ENCODE results near the gene STXBP6.

Gene STXBP6

DNA sequence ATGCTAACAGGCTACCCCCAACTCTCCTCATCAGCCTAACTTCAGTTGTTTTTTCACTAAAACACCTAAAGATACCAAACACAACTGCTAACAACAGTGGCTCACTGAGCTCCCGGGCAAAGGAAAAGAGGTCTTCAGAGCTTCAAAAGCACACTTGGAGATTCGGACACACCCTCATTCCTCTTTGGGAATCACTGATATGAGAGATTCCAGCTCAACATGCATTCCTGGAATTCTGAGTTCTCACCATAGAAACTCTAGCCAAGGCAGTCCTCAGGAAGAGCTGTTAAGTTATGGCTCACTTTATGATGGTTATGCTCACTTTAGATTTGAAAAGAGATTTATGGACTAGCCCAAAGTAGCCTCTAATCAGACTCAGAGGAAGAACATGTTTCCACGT is 40.1 kb downstream of the STXBP6 start:
- H3K9me3 ChIP-seq (ENCODE audit: control insufficient read depth in 1 of 2, low read length in 2 of 2), result no peaks in the 10 kb centered on the region
- H3K27ac ChIP-seq (ENCODE audit: low read length), result no peak overlapping the region
- no peak overlapping the region for H3K4me3 ChIP-seq (ENCODE audit: low read depth in 1 of 2, low read length in 2 of 2)
- H3K36me3 ChIP-seq (ENCODE audit: control insufficient read depth in 1 of 2, insufficient read depth in 2 of 2, low read length in 2 of 2), result no peaks in the 10 kb centered on the region
- no peaks in the 10 kb centered on the region for H3K27me3 ChIP-seq (ENCODE audit: low read depth, low read length)
- peaks cover 0 to 5% of the 10 kb centered on the region in 2 donors for H3K4me1 ChIP-seq (ENCODE audit: control insufficient read depth in 1 of 2, insufficient read depth in 2 of 2, low read length in 2 of 2)

- no peaks in the 10 kb centered on the region for H3K27me3 ChIP-seq (ENCODE audit: low read depth, low read length)
- no peak overlapping the region for H3K4me3 ChIP-seq (ENCODE audit: low read depth in 1 of 2, low read length in 2 of 2)
- no peaks in the 10 kb centered on the region for H3K9me3 ChIP-seq (ENCODE audit: control insufficient read depth in 1 of 2, low read length in 2 of 2)
- H3K27ac ChIP-seq (ENCODE audit: low read length), result no peak overlapping the region
- peaks cover 4 to 5% of the 10 kb centered on the region in 2 donors for H3K4me1 ChIP-seq (ENCODE audit: control insufficient read depth in 1 of 2, insufficient read depth in 2 of 2, low read length in 2 of 2)
- H3K36me3 ChIP-seq (ENCODE audit: control insufficient read depth in 1 of 2, insufficient read depth in 2 of 2, low read length in 2 of 2), result no peaks in the 10 kb centered on the region
Observed at GRCh38 chr14:25007832-25008231, 42.1 kb downstream of the STXBP6 start.

- Histone ChIP-seq H3K4me1 (ENCODE audit: control insufficient read depth in 1 of 2, insufficient read depth in 2 of 2, low read length in 2 of 2) (peaks cover 5% of the 10 kb centered on the region in 2 donors), H3K27ac (ENCODE audit: low read length) (no peak overlapping the region), H3K9me3 (ENCODE audit: control insufficient read depth in 1 of 2, low read length in 2 of 2) (no peaks in the 10 kb centered on the region), H3K4me3 (ENCODE audit: low read depth in 1 of 2, low read length in 2 of 2) (no peak overlapping the region), H3K36me3 (ENCODE audit: control insufficient read depth in 1 of 2, insufficient read depth in 2 of 2, low read length in 2 of 2) (no peaks in the 10 kb centered on the region), H3K27me3 (ENCODE audit: low read depth, low read length) (no peaks in the 10 kb centered on the region)
Observed at GRCh38 chr14:25006961-25007795, 42.8 kb downstream of the STXBP6 start.

- Histone ChIP-seq H3K27me3 (ENCODE audit: low read depth, low read length) (no peaks in the 10 kb centered on the region), H3K4me1 (ENCODE audit: control insufficient read depth in 1 of 2, insufficient read depth in 2 of 2, low read length in 2 of 2) (peaks cover 5% of the 10 kb centered on the region in 2 donors), H3K36me3 (ENCODE audit: control insufficient read depth in 1 of 2, insufficient read depth in 2 of 2, low read length in 2 of 2) (no peaks in the 10 kb centered on the region), H3K27ac (ENCODE audit: low read length) (no peak overlapping the region), H3K4me3 (ENCODE audit: low read depth in 1 of 2, low read length in 2 of 2) (no peak overlapping the region), H3K9me3 (ENCODE audit: control insufficient read depth in 1 of 2, low read length in 2 of 2) (no peaks in the 10 kb centered on the region)
Observed at GRCh38 chr14:25006031-25006430, 43.9 kb downstream of the STXBP6 start.

- Histone ChIP-seq H3K27me3 (ENCODE audit: low read depth, low read length) (no peaks in the 10 kb centered on the region), H3K36me3 (ENCODE audit: control insufficient read depth in 1 of 2, insufficient read depth in 2 of 2, low read length in 2 of 2) (no peaks in the 10 kb centered on the region), H3K4me3 (ENCODE audit: low read depth in 1 of 2, low read length in 2 of 2) (no peak overlapping the region), H3K27ac (ENCODE audit: low read length) (no peak overlapping the region), H3K4me1 (ENCODE audit: control insufficient read depth in 1 of 2, insufficient read depth in 2 of 2, low read length in 2 of 2) (peaks cover 0 to 5% of the 10 kb centered on the region in 2 donors), H3K9me3 (ENCODE audit: control insufficient read depth in 1 of 2, low read length in 2 of 2) (no peaks in the 10 kb centered on the region)
Observed at GRCh38 chr14:25004389-25004809, 45.5 kb downstream of the STXBP6 start.

DNA sequence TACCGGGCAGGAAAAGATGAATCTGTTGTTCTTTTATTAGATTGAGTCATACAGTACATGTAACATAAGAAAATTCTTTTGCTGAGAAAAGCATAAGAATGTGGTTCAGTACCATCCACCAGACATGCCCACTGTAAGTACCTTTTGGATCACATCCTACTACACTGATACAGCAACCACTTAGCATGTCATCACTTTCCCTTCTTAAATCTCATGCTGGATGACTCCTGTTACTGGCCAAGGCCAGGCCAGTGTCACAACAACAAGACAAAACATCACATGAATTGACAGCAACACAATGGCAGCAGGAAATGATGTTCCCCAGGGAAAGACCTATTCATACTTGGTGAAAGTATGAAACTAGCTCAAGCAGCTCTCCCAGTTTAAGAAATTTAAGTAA is 46.4 kb downstream of the STXBP6 start:
- Histone ChIP-seq H3K27ac (ENCODE audit: low read length) (no peak overlapping the region), H3K9me3 (ENCODE audit: control insufficient read depth in 1 of 2, low read length in 2 of 2) (no peaks in the 10 kb centered on the region), H3K36me3 (ENCODE audit: control insufficient read depth in 1 of 2, insufficient read depth in 2 of 2, low read length in 2 of 2) (no peaks in the 10 kb centered on the region), H3K4me1 (ENCODE audit: control insufficient read depth in 1 of 2, insufficient read depth in 2 of 2, low read length in 2 of 2) (peaks cover 0 to 5% of the 10 kb centered on the region in 2 donors), H3K4me3 (ENCODE audit: low read depth in 1 of 2, low read length in 2 of 2) (no peak overlapping the region), H3K27me3 (ENCODE audit: low read depth, low read length) (no peaks in the 10 kb centered on the region)

- H3K4me3 ChIP-seq (ENCODE audit: low read depth in 1 of 2, low read length in 2 of 2), result no peak overlapping the region
- H3K36me3 ChIP-seq (ENCODE audit: control insufficient read depth in 1 of 2, insufficient read depth in 2 of 2, low read length in 2 of 2), result no peaks in the 10 kb centered on the region
- H3K27me3 ChIP-seq (ENCODE audit: low read depth, low read length), result no peaks in the 10 kb centered on the region
- H3K9me3 ChIP-seq (ENCODE audit: control insufficient read depth in 1 of 2, low read length in 2 of 2), result no peaks in the 10 kb centered on the region
- H3K27ac ChIP-seq (ENCODE audit: low read length), result no peak overlapping the region
- H3K4me1 ChIP-seq (ENCODE audit: control insufficient read depth in 1 of 2, insufficient read depth in 2 of 2, low read length in 2 of 2), result peaks cover 0 to 5% of the 10 kb centered on the region in 2 donors
Observed at GRCh38 chr14:25001601-25002000, 48.3 kb downstream of the STXBP6 start.

DNA sequence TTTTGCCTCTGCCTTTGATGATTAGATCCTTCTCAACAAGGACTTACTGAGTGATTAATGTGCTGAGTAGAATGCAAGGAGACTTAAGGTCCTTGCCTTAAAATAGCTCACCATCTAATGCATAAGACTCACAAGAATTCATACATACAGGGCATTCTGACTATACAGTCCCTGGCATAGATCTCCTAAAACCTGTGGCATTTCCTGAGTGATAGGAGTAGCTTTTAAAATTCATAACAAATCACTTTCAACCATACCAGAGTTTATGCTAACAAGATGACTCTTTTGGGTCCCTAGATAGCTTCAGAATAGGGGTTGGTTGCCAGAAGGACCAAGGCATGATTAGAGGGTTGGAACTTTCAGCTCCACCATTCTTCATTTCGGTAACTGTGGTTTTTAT is 48.8 kb downstream of the STXBP6 start:
- H3K27me3 ChIP-seq (ENCODE audit: low read depth, low read length), result no peaks in the 10 kb centered on the region
- H3K4me1 ChIP-seq (ENCODE audit: control insufficient read depth in 1 of 2, insufficient read depth in 2 of 2, low read length in 2 of 2), result peaks cover 0 to 5% of the 10 kb centered on the region in 2 donors
- no peak overlapping the region for H3K27ac ChIP-seq (ENCODE audit: low read length)
- no peaks in the 10 kb centered on the region for H3K9me3 ChIP-seq (ENCODE audit: control insufficient read depth in 1 of 2, low read length in 2 of 2)
- H3K36me3 ChIP-seq (ENCODE audit: control insufficient read depth in 1 of 2, insufficient read depth in 2 of 2, low read length in 2 of 2), result no peaks in the 10 kb centered on the region
- no peak overlapping the region for H3K4me3 ChIP-seq (ENCODE audit: low read depth in 1 of 2, low read length in 2 of 2)

DNA sequence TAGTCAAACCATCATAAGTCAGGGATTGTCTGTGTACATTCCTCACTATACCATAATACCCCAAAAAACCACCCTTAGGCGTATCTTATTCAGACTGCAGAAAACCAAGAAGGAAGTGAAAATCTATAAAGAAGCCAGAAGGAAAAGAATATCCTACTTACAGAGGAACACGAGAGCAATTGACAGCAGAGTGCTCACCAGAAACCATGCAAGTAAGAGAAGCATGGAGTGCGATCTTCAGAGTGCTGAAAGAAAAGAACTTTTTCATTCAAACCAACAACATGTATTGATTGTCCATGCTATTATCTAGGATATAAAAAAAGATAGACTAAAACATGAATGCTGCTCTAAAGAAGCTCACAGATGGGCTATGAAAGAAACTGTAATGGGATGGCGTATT is 50.8 kb downstream of the STXBP6 start:
- H3K4me3 ChIP-seq (ENCODE audit: low read depth in 1 of 2, low read length in 2 of 2), result no peak overlapping the region
- H3K27me3 ChIP-seq (ENCODE audit: low read depth, low read length), result no peaks in the 10 kb centered on the region
- no peaks in the 10 kb centered on the region for H3K36me3 ChIP-seq (ENCODE audit: control insufficient read depth in 1 of 2, insufficient read depth in 2 of 2, low read length in 2 of 2)
- H3K27ac ChIP-seq (ENCODE audit: low read length), result no peak overlapping the region
- H3K9me3 ChIP-seq (ENCODE audit: control insufficient read depth in 1 of 2, low read length in 2 of 2), result no peaks in the 10 kb centered on the region
- H3K4me1 ChIP-seq (ENCODE audit: control insufficient read depth in 1 of 2, insufficient read depth in 2 of 2, low read length in 2 of 2), result peaks cover 0 to 5% of the 10 kb centered on the region in 2 donors

GRCh38 chr14:24996930-24997725 is 52.8 kb downstream of the STXBP6 start:
- Histone ChIP-seq H3K36me3 (ENCODE audit: control insufficient read depth in 1 of 2, insufficient read depth in 2 of 2, low read length in 2 of 2) (no peaks in the 10 kb centered on the region), H3K4me1 (ENCODE audit: control insufficient read depth in 1 of 2, insufficient read depth in 2 of 2, low read length in 2 of 2) (no peaks in the 10 kb centered on the region), H3K27me3 (ENCODE audit: low read depth, low read length) (no peaks in the 10 kb centered on the region), H3K9me3 (ENCODE audit: control insufficient read depth in 1 of 2, low read length in 2 of 2) (no peaks in the 10 kb centered on the region), H3K4me3 (ENCODE audit: low read depth in 1 of 2, low read length in 2 of 2) (no peak overlapping the region), H3K27ac (ENCODE audit: low read length) (no peak overlapping the region)

DNA sequence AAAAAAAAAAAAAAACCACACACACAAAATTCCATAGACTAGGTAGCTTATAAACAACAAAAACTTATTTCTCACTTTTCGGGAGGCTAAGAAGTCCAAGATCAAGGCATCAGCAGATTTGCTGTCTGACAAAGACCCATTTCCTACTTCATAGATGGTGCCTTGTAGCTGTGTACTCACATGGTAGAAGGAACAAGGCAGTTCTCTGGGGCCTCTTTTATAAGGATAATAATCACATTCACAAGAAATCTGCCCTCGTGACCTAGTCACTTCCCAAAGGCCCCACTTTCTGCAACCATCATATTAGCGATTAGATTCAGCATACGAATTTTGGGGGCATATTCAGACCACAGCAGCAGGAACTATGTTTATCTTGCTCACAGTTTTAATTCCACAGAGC is 54.9 kb downstream of the STXBP6 start:
- Histone ChIP-seq H3K27ac (ENCODE audit: low read length) (no peak overlapping the region), H3K36me3 (ENCODE audit: control insufficient read depth in 1 of 2, insufficient read depth in 2 of 2, low read length in 2 of 2) (no peaks in the 10 kb centered on the region), H3K4me1 (ENCODE audit: control insufficient read depth in 1 of 2, insufficient read depth in 2 of 2, low read length in 2 of 2) (no peaks in the 10 kb centered on the region), H3K9me3 (ENCODE audit: control insufficient read depth in 1 of 2, low read length in 2 of 2) (no peaks in the 10 kb centered on the region), H3K27me3 (ENCODE audit: low read depth, low read length) (no peaks in the 10 kb centered on the region), H3K4me3 (ENCODE audit: low read depth in 1 of 2, low read length in 2 of 2) (no peak overlapping the region)

Measured in muscle layer of duodenum (tissue), 2 donors.